Neural cell (in vitro differentiated cells): ENCODE measurements around the gene PPHLN1. TPM values are rescaled to one million over a fixed set of nuclear protein-coding genes. Genes with fewer than 3 reads are reported as not detected.

Experiments used
- H2AFZ ChIP-seq: fragments of 200-600, 300-800 bp; sonication (generic), shearing (Covaris generic); 2 replicates; pipeline ENCODE4 v1.6.0; 2014; ENCODE audit warnings: low read depth, mild to moderate bottlenecking, antibody characterized with exemption, low read length, moderate library complexity
- H3F3A ChIP-seq: fragments of 200-600 bp; shearing (Covaris generic); 2 replicates; pipeline ENCODE4 v1.6.1; 2016; ENCODE audit warnings: mild to moderate bottlenecking, moderate library complexity, mixed read lengths, antibody characterized with exemption, low read length; ENCODE audit not compliant: insufficient read depth, poor library complexity, severe bottlenecking
- H3K27ac ChIP-seq: fragments of 200-600, 300-800 bp; sonication (generic), shearing (Covaris generic); 2 replicates; pipeline ENCODE4 v1.5.1; 2014; ENCODE audit warnings: mild to moderate bottlenecking, low read length, moderate library complexity
- H3K27me3 ChIP-seq: fragments of 300-800, 200-600 bp; sonication (generic), shearing (Covaris generic); 2 replicates; pipeline ENCODE4 v1.6.0; 2014; ENCODE audit warnings: mild to moderate bottlenecking, low read depth, low read length, moderate library complexity; ENCODE audit not compliant: insufficient read depth
- H3K36me3 ChIP-seq: fragments of 300-800, 200-600 bp; sonication (generic), shearing (Covaris generic); 2 replicates; pipeline ENCODE4 v1.5.1; 2014; ENCODE audit warnings: mild to moderate bottlenecking, antibody characterized with exemption, low read length, moderate library complexity; ENCODE audit not compliant: insufficient read depth
- H3K4me2 ChIP-seq: fragments of 300-800, 200-600 bp; sonication (generic), shearing (Covaris generic); 2 replicates; pipeline ENCODE4 v1.6.0; 2014; ENCODE audit warnings: mild to moderate bottlenecking, low read length
- H3K4me3 ChIP-seq: fragments of 300-800, 200-600 bp; sonication (generic), shearing (Covaris generic); 2 replicates; pipeline ENCODE4 v1.5.1; 2014; ENCODE audit warnings: mild to moderate bottlenecking, low read length, moderate library complexity
- H3K79me2 ChIP-seq: fragments of 200-600 bp; shearing (Covaris generic); replicated peaks from 2 replicates; pipeline ENCODE4 v1.6.0; 2014; ENCODE audit warnings: mild to moderate bottlenecking, low read length, moderate library complexity; ENCODE audit not compliant: insufficient read depth
- H3K9ac ChIP-seq: fragments of 300-800, 200-600 bp; sonication (generic), shearing (Covaris generic); 2 replicates; pipeline ENCODE4 v1.6.1; 2016; ENCODE audit warnings: mild to moderate bottlenecking, low read length, mixed read lengths
- H3K9me2 ChIP-seq: fragments of 200-600 bp; shearing (Covaris generic); 2 replicates; pipeline ENCODE4 v1.6.1; 2016; ENCODE audit warnings: mild to moderate bottlenecking, low read length, mixed read lengths; ENCODE audit not compliant: insufficient read depth
- H3K9me3 ChIP-seq: fragments of 200-600, 300-800 bp; sonication (generic), shearing (Covaris generic); 2 replicates; pipeline ENCODE4 v1.6.1; 2016; ENCODE audit warnings: mild to moderate bottlenecking, mixed run types, low read length, moderate library complexity, mixed read lengths
- H4K20me1 ChIP-seq: fragments of 200-600 bp; shearing (Covaris generic); 2 replicates; pipeline ENCODE4 v1.6.1; 2016; ENCODE audit warnings: mild to moderate bottlenecking, mixed run types; ENCODE audit not compliant: insufficient read depth
- polyA plus RNA-seq: library from polyadenylated mRNA; depleted of rRNA; stranded (reverse); fragments of >200 nt; gene quantifications from 2 replicates; pipeline ENCODE4 v1.2.3, GENCODE V29; 2014
- small RNA-seq, 3 experiments: library from RNA; depleted of rRNA; stranded (forward); fragments of <200 nt; gene quantifications; one replicate each; pipeline ENCODE3, GENCODE V24; 2012
- TF ChIP-seq, protein P1 (sequence below): fragments of 450-650 bp; IDR thresholded peaks from 2 replicates; pipeline ENCODE4 v1.5.1; 2014; ENCODE audit warnings: antibody characterized with exemption, mild to moderate bottlenecking, moderate library complexity; ENCODE audit not compliant: poor library complexity, severe bottlenecking

Gene PPHLN1
- polyA plus RNA-seq, 1 donor from 2014 or later, result 192 TPM

- no peak overlapping the region for H3K9ac ChIP-seq
- no peaks in the 10 kb centered on the region for H3K9me3 ChIP-seq
- no peak overlapping the region for H3K4me2 ChIP-seq
- H3K79me2 ChIP-seq, result no peaks in the 10 kb centered on the region
- no peak overlapping the region for H3K4me3 ChIP-seq
- H3K9me2 ChIP-seq, result no peaks in the 10 kb centered on the region
- no peaks in the 10 kb centered on the region for H4K20me1 ChIP-seq
- no peaks in the 10 kb centered on the region for H3K36me3 ChIP-seq
- no peak overlapping the region for H3K27ac ChIP-seq
- no peaks in the 10 kb centered on the region for H3K27me3 ChIP-seq
- TF ChIP-seq, protein P1, sequence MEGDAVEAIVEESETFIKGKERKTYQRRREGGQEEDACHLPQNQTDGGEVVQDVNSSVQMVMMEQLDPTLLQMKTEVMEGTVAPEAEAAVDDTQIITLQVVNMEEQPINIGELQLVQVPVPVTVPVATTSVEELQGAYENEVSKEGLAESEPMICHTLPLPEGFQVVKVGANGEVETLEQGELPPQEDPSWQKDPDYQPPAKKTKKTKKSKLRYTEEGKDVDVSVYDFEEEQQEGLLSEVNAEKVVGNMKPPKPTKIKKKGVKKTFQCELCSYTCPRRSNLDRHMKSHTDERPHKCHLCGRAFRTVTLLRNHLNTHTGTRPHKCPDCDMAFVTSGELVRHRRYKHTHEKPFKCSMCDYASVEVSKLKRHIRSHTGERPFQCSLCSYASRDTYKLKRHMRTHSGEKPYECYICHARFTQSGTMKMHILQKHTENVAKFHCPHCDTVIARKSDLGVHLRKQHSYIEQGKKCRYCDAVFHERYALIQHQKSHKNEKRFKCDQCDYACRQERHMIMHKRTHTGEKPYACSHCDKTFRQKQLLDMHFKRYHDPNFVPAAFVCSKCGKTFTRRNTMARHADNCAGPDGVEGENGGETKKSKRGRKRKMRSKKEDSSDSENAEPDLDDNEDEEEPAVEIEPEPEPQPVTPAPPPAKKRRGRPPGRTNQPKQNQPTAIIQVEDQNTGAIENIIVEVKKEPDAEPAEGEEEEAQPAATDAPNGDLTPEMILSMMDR, result no peak
- H2AFZ ChIP-seq, result no peak overlapping the region
- no peaks in the 10 kb centered on the region for H3F3A ChIP-seq
These were observed 164.4 kb downstream of the PPHLN1 start for GRCh38 chr12:42490261-42490842.

Small RNAs within 50 kb of the gene (small RNA-seq; reads per million reads assigned to genes)
- 0 reads per million in 3 experiments for gene MIR7851
- 0 to 1.2 (median 0) reads per million in 3 experiments for gene RF00019
- gene RF00090, result 0 reads per million in 3 experiments
- 0 to 0.08 (median 0) reads per million in 3 experiments for gene RNU6-249P

Other genes with a start within 250 kb of the PPHLN1 start
- 2.9 and 3.2 TPM in 2 replicates for gene GXYLT1, start 181.3 kb upstream of the PPHLN1 start, polyA plus RNA-seq
- gene YAF2, start 87.9 kb upstream of the PPHLN1 start, polyA plus RNA-seq, result 31.1 and 44.1 TPM in 2 replicates
- 65.3 and 83.9 TPM in 2 replicates for gene ZCRB1, start 73 bp upstream of the PPHLN1 start, polyA plus RNA-seq